ENCODE measurements around the gene NDUFS6.
"Not testable (repeated sequence)": the region's sequence is repeated elsewhere in the genome, so short reads cannot be mapped to it uniquely, and the experiment has no call there.

NDUFS6 gene

DNA sequence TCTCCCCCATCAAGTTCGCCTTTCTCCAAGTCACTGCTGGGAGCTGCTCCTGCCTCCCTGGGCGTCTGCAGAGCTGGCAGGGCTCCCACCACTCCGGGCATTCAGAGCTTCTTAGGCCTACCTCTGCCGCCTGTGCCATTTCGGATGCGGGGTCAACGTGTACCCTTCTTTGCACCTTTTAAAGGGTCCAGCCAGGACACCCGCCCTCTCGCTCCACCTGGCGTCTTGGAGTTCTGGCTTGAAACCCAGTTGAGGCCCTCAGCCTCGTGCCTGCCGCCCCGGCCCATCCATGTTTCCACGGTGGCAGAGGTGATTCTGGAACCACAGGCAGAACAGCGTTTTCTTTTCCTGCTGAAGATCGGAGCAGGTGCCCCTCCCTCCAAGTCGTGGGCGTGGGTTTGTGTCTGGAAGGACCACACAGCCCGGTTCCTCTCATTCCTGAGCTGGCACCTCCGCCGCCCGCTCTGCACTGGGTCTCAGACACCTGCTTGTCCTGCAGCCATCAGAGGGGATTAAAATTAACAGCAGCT is 32.9 kb downstream of the NDUFS6 start:
- no peak for DNase-seq (ENCODE audit: low spot score)

DNA sequence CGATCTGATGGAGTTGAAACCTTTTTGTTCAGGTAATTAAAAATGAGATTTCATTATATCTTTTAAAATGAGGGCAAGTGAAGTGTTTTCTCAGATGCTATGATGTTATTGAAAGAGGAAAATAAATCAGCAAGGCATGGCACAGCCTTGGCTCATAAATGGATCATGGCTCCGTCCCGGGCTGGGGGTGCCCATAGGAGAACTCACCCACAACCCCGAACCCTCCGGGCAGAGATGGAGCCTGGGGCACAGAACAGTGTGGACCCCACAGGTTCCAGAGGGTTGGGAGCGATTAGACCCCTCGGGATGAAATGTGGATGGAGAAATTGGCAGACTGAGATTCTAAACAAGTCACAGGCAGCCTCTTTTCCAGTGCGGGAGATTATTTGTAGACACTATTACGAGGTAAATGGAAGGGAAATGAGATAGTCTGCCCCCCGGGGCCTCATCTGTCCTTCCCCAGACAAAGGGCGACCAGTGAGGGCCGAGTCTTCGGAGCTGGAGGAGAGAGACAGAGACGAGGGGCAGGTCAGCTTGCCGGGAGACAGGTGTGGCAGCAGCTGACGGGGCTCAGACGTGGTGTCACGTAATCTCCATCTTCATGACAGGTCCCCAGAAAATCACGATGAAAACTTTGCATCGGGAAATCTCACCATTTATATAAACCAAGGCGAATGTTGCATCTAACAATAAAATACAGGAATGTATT is 33.7 kb downstream of the NDUFS6 start:
- no peak for DNase-seq (ENCODE audit: low spot score)

DNA sequence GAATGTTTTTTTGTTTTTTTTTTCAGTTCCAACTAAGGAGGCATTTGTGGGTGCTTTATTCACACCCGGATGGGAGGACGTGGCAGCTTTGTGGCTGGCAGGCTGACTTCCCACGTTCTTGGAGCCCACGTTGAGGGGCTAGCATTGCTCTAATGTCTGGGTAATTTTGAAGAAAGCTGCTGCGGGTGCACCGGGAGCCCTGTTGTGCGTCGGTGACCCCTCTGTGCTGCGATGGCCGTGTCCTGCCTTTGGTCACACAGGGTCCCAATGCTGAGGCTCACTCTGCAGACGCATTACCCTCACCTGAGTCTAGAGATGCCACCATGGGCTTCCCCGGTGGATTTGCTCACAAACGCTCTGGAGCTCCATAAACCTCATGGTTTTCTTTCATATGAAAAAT is 34.2 kb downstream of the NDUFS6 start:
- DNase-seq (ENCODE audit: low spot score), result no peak

DNA sequence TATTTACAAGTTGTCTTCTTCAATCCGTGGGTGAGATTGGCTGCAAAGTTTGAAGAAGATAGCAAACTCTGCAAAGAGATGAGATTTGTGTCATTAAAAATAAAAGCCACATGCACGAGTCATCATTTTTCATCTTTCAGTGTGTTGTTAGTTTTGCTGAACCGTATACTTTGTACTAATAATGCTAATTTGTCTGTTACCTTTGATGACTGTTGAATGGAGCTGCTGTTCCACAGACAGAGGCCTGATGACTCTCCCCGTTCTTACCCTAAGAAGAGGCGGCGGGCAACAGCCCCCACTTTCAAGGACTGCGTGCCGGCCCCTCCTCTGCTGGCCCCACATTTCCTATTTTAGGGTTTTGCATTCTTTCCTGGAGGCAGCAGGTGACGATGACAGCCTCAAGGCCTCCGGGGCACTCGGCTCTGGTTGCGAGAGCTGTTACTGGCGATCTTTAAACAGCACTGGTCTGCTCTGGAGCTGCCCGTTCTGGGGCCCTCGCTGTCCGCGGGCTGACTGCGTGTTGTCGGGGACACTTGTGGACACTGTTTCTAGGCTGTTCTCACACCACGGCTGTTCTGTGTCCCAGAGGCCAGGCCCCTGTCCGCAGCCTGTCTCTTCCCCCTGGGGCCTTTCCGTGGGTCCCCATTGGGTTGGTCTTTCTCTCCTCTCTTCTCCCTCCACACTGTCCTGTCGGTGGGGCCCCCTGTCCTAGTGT is 35.1 kb downstream of the NDUFS6 start:
- DNase-seq (ENCODE audit: low spot score), result no peak

DNA sequence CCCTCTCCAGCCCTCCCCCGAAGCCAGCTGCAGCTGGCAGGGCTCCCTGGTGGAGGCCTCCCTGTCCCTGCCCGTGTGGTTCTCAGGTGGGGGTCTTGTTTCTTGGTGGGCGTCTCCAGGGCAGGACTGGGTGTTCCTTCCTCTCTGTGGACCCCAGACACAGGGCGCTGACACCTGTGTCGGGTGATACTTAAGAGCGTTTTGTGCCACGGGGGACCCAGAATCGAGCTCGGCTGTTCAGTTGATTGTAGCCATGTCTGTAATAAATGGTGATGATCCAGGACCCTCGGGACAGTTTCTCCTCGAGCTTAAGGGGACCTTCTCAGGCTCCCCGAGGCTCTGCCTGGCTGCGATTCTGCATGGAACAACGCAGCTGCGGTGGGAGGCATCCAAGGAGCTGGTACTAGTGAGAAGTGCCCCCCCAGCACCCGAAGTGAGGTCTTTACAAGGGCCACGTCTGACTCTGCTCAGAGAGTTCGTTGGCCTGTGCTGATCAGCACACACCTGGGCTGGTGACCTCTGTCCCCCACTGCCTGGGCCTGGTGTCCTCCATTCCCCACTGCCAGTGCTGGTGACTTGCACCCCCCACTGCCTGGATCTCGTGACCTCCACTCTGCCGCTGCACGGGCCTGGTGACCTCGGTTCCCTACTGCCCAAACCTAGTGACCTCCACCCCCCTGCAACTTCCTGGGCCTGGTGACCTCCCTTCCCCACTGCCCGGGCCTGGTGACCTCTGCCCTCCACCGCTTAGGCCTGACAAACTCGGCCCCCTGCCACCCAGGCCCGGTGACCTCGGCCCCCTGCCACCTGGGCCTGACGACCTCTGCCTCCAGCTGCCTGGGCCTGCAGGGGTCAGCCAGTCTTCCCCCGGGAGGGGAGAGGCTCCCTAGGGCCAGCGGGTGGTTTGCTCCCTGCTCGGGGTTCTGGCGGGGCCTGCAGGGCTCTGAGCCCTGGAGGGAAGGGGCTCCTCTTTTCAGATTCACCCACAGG is 36.0 kb downstream of the NDUFS6 start:
- no peak for DNase-seq (ENCODE audit: low spot score)

DNA sequence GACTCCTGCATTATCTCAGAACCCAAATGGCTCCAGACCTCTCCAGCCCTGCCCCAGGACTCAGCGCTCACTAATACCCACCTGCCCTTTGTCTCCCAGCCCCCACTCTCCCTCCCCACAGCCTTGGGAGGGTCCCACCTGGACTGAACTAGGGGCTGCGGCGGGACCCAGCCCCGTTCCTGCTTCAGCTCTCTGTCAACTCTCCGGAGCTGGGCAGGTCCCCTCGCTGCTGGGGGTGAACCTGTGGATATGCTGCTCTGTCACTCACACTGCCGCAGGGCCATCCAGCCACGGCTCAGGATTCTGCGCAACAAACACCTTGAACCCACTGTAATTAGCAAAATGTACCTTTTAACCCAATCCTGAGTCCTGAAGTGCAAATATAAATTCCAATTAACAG is 36.8 kb downstream of the NDUFS6 start:
- no peak for DNase-seq (ENCODE audit: low spot score)

DNA sequence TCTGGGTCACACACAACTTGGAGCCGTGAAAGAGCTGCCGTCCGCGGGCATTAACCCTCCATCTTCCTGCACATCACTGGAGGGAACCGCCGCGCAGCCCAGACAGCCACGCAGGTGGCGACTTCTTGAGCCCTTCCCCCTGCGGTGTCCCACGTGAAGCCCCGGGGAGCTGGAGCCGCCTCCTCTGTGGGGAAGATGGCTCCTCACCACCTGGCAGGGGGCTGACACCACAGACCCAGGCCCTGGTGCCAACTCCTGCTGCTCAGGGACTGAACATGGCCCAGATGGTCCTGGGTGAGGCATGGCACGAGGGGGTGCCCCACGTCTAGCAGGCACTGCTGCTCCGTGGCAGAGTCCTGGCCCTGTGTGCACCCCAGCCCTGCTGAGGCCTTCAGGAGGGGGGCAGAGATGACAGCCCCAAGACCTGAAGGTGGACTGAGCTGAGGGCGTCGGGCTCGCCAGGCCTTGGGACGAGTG is 38.9 kb downstream of the NDUFS6 start:
- no peak for DNase-seq (ENCODE audit: low spot score)

DNA sequence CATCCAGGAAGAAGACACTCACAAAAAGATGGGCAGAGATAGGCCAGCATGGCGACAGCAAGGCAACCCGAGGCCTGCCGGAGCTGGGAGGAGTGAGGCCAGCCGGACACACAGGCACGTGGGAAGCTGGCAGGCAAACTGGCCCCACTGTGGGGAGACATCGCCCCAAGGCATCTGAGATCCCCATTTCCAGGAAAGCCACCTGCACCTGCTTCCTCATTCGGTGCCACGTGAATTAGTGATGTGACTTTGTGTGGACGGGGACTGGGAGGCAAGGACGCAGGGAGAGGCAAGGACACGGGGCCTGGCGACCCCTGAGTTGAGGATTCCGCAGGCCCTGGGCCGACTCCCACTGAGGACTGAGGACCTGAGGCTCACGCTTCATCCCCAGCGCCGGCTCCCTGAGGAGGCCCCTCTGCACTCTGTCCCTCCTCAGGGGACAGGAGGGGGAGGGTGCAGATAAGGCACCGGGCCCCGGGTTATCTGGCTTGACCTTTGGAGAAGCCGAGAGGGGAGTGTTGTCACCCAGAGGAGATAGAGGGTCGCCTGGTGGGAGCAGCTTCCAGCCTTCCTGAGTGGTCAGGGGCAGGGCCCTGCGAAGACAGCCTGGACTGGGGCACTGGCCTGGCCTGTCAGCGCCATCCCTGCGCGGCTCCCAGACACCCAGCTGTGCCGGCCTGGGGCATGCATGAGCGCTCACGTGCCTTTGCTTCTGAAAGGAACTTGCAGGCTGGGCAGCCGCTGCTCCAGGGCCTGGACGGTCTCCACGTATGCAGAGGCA is 39.7 kb downstream of the NDUFS6 start:
- DNase-seq (ENCODE audit: low spot score), result no peak

DNA sequence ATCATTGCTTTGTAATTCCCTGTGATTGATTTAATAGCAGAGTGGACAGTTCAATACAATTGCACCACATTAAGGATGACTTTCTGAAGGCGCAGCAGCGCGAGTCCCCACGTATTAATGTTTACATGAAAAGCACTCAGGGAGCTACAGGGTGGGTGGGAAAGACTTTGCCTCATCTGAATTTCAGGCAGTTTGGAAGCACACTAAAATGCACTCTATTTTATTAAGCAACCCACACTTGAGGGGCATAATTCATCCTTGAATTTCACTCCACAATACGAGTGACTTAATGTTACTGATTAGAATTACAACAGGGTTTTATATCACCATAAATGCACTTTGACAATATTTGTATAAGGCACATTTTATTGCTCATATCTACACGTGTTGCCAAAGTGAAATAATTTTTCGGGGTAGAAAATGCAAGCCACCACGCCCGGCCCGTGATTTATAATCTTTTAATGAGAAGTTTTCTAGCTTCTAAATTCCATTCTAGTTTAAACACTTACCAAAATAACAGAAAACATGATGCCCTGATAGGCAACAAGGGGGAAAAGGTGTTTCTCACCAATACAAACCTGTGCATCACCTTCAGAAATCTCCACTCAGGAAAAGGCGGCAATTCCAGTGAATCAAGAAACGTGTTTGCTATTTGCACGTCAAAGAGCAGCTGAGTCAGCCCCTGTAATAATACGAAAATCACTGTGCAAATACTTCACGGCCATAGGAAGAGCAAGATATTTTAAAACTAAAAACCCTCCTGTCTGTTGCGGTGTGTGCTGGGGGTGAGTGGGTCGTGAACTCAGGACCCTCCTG is 41.0 kb downstream of the NDUFS6 start:
- DNase-seq (ENCODE audit: low spot score), result no peak

DNA sequence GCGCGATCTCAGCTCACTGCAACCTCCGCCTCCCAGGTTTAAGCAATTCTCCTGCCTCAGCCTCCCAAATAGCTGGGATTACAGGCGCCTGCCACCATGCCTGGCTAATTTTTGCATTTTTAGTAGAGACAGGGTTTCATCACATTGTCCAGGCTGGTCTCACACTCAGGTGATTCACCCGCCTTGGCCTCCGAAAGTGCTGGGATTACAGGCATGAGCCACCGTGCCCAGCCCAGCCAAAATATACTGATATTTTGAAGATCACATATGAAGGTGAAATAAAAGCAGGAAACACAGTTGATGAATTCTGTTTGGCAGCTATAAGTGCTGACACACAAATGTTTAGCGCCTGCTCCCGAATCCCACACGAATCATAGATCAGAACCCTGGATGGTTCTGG is 42.6 kb downstream of the NDUFS6 start:
- not testable (repeated sequence) for DNase-seq (ENCODE audit: low spot score)

DNA sequence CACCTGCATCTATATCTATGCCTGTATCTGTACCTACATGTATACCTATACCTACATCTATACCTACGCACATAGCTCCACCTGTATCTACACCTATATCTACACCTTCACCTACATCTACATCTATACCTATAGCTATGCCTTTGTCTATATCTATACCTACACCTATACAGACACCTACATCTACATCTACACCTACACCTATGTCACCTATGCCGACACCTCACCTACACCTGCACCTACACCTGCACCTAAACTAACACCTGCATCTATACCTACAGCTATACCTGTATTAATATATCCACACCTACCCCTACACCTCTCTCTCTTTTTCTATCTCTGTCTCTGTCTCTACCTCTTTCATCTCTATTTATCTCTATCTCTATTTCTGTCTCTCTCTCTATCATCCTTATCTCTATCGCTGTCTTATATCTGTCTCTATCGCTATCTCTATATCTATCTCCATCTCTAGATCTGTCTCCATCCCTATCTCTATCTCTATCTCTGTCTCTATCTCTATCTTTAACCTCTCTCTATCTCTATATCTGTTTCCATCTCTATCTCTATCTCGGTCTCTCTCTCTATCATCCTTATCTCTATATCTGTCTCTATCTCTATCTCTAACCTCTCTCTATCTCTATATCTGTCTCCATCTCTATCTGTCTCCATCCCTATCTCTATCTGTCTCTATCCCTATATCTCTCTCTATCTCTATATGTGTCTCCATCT is 43.7 kb downstream of the NDUFS6 start:
- DNase-seq (ENCODE audit: low spot score), result no peak

DNA sequence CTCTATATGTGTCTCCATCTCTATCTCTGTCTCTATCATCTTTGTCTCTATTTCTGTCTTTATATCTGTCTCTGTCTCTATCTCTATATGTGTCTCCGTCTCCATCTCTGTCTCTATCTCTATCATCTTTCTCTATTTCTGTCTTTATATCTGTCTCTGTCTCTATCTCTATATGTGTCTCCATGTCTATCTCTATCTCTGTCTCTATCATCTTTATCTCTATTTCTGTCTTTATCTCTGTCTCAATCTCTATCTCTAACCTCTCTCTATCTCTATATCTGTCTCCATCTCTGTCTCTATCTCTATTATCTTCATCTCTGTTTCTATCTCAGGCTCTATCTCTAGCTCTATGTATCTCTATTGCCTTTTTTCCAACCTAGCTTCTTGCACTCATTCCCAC is 44.5 kb downstream of the NDUFS6 start:
- DNase-seq (ENCODE audit: low spot score), result no peak

DNA sequence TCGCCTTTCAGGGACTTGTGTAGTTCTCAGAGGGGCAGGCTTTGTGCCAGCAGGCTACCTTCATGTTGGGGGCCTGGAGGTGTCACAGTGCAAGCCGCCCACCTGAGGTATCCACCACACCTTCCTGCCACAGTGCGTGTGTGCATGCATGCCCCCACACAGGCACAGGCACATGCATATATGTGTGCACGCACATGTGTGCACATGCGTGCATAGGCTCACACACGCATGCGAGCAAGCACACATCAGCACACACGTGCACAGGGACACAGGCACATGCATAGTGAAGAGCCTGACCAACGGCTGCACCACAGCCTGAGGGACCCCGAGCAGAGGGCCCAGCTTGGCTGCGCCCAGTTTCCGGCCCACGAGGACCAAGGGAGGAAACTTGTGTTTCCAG is 45.4 kb downstream of the NDUFS6 start:
- DNase-seq (ENCODE audit: low spot score), result no peak

DNA sequence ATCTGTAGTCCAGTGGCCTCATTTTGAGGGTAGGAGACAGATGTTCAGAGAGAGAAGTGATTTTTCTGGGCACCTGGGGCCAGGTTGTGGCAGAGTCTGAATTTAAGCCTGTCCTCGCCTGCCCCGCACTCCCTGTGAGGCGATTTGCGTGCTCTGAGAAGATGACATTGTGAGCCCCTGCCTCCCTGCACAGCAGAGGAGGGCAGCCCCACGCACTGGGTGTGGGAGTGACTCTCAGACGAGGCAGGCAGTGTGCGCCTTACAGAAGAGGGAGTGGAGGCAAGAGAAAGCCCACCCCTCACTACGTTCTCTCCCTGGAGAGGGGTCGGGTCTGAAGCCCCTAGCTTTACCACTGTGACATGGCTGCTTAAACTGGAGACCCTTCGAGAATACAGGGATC is 45.8 kb downstream of the NDUFS6 start:
- DNase-seq (ENCODE audit: low spot score), result no peak

DNA sequence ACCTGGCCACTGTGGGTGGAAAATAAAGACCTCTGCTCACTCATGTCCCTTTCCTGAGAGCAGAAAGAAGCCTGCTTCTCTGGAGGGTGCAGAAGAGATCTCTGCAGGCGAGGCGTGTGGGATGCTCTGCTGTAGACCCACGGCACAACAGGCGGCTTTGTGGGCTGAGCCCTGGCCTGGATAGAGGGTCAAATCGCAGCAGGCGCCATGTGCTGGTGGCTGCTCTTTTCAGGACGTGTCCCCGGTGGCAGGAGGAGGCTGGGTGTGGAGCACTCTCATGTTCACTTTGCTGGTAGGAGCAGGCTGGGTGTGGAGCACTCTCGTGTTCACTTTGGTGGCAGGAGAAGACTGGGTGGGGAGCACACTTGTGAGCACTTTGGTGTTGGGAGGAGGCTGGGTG is 46.4 kb downstream of the NDUFS6 start:
- DNase-seq (ENCODE audit: low spot score), result no peak

DNA sequence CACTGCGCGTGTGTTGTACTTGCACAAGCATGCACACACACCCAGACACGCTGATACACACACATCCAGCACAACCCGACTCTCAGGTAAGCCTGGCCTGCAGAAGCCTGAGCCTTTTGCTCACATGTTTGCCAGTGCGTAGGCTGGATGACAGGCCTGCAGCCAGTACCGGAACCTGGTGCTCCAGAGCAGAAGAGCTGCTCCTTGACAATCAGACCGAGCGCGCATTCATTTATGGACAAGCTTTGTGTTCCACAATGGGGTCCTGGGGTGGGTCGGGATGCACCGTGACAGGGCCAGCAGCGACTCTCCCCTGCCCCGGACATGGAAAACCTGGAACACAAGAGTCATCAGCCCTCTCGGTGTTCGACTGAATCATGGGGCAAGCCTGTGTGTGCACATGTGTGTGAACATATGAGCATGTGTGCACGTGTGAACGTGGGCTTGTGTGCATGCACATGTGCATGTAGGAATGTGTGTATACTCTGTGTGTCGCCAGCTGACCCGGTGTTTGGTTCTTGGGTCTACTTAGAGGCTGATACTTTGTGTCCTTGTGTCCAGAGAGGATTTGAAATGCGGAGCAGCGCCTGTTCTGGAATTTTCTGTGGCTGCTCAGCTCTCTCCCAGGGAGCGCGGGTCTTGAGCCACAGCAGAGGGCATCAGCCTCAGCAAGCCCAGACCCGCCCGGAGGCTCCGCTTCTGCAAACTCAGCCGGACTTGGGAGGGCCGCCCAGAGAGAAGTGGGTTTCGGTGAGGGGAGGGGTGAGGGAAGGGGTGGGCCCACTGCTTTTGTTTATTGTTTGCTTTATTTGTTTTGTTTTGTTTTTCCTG is 49.3 kb downstream of the NDUFS6 start:
- no peak for DNase-seq (ENCODE audit: low spot score)

DNA sequence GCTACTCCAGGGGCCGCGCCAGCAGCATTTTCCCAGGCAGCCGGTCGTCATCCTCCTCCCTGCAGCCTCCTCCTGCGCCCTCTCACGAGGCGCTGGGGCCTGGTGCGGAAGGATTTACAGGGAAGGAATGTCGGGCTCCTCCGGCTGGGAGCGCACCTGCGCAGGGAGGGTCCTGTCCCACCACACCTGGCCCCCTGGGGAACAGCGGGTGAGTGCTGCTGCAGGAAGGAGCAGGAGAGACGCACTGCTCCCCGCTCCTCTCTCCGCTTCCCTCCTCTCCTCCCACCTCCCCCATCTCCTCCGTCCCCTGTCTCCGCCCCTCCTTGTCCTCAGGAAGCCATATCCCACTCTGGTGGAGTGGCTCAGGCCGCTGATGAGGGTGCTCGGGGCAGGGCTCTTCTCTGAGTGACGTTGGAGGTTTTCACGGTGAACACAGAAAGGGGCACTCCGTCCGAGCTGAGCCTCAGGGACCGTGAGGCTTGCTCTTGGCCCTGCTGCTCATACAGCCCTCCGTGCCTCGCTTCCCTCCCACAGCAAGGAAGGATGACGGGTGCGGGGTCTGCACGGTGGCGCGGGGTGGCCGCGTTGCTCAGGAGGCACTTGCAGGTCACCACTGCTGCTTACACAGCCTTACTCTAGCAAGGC is 50.2 kb downstream of the NDUFS6 start:
- no peak for DNase-seq (ENCODE audit: low spot score)

DNA sequence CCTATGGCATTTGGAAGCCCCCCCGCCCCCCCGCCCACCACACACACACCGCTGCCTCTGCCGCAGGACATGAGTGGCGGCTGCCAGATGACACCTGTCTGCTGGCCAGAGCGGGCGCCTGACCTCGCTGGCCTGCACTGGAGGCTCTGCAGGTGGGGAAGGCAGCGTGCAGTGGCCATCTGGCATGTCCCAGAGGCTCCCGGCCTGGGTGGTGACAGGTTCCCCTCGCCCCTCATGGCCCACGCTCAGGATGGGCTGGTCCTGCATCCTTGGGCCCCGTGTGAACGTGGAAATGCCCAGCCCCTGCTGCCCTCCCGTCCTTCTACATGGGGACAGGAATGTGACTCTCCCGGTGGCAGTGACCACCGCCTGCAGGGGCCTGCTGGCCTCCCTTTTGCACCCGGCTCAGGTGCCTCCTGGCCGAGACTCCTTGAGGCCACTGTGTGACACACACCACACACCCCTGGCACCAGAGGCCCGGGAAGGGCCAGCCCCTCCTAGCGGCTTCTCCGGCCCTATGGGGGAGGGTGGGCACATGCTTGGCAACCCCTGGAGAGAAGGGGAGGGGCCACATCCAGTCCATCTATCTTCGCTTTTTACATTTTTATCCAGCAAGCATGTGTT is 51.2 kb downstream of the NDUFS6 start:
- DNase-seq (ENCODE audit: low spot score), result no peak

All from HuH-7 (cell line).